IMR-90 (cell line): ENCODE results near the gene PSMD12. TPM values are rescaled to one million over a fixed set of nuclear protein-coding genes. Genes with fewer than 3 reads are reported as not detected.

Experiments
- ATAC-seq: fragments of 200-7000 bp; cut with Tn5 transposase; 2 replicates; pipeline ENCODE4 v1.9.1; 2020; ENCODE audit warnings: low read depth, mild to moderate bottlenecking, moderate library complexity
- BruUV-seq: library from RNA; stranded (reverse); fragments of 400-500 nt; replicated peaks from 2 replicates; lab custom pipeline; 2021; lab: Mats Ljungman, UMichigan
- CTCF ChIA-PET: fragments of 300-600 bp; formaldehyde crosslinking; extraction: SDS; loops from one replicate; lab custom pipeline; 2021; ENCODE audit warnings: antibody characterized with exemption; lab: Yijun Ruan, JAX
- POLR2A ChIA-PET: fragments of 300-600 bp; sonication (Branson Sonifier 250); formaldehyde crosslinking; loops from one replicate; lab custom pipeline; 2022; ENCODE audit warnings: antibody characterized with exemption; ENCODE audit not compliant: unreplicated experiment; lab: Charles Lee
- DNase-seq: peaks from one replicate; pipeline ENCODE4 v3.0.0; 2013
- H2AFZ ChIP-seq: replicated peaks from 2 replicates; pipeline ENCODE3; 2013; ENCODE audit warnings: low read length, mild to moderate bottlenecking; ENCODE audit not compliant: poor library complexity
- H2AK5ac ChIP-seq: 2 replicates; pipeline ENCODE4 v1.6.1; 2013; ENCODE audit warnings: low read depth, low read length, inconsistent platforms
- H2AK9ac ChIP-seq: replicated peaks from 2 replicates; pipeline ENCODE3; 2013; ENCODE audit warnings: mild to moderate bottlenecking, low read depth, low read length, moderate library complexity; ENCODE audit not compliant: poor library complexity
- H2BK120ac ChIP-seq: 2 replicates; pipeline ENCODE4 v1.6.1; 2013; ENCODE audit warnings: low read depth, low read length, inconsistent platforms
- H2BK15ac ChIP-seq: 3 replicates; pipeline ENCODE4 v1.6.1; 2013; ENCODE audit warnings: low read depth, low read length, inconsistent platforms
- H2BK20ac ChIP-seq: 2 replicates; pipeline ENCODE4 v1.6.1; 2013; ENCODE audit warnings: low read depth, mild to moderate bottlenecking, inconsistent platforms, low read length, moderate library complexity
- H2BK5ac ChIP-seq: 2 replicates; pipeline ENCODE4 v1.6.1; 2013; ENCODE audit warnings: mild to moderate bottlenecking, low read depth, low read length, inconsistent platforms; ENCODE audit not compliant: poor library complexity, severe bottlenecking
- H3K14ac ChIP-seq: replicated peaks from 2 replicates; pipeline ENCODE4 v1.6.1; 2013; ENCODE audit warnings: low read depth, low read length, inconsistent platforms
- H3K18ac ChIP-seq: 2 replicates; pipeline ENCODE4 v1.6.1; 2013; ENCODE audit warnings: low read depth, low read length, control low read depth
- H3K23ac ChIP-seq: 2 replicates; pipeline ENCODE4 v1.6.1; 2013; ENCODE audit warnings: low read depth, low read length, inconsistent platforms
- H3K27ac ChIP-seq: 2 replicates; pipeline ENCODE4 v1.5.1; 2013; ENCODE audit warnings: mild to moderate bottlenecking, control low read depth, low read length; ENCODE audit not compliant: insufficient read depth
- H3K27me3 ChIP-seq: 2 replicates; pipeline ENCODE4 v1.6.1; 2013; ENCODE audit warnings: low read length; ENCODE audit not compliant: control insufficient read depth, insufficient read depth
- H3K36me3 ChIP-seq: 2 replicates; pipeline ENCODE4 v1.6.1; 2013; ENCODE audit warnings: low read length, mixed read lengths; ENCODE audit not compliant: control insufficient read depth, insufficient read depth
- H3K4ac ChIP-seq: 2 replicates; pipeline ENCODE4 v1.6.1; 2013; ENCODE audit warnings: low read depth, low read length, inconsistent platforms
- H3K4me1 ChIP-seq: 2 replicates; pipeline ENCODE4 v1.6.1; 2013; ENCODE audit warnings: low read length, mixed read lengths; ENCODE audit not compliant: control insufficient read depth, insufficient read depth
- H3K4me2 ChIP-seq: 2 replicates; pipeline ENCODE4 v1.6.1; 2013; ENCODE audit warnings: low read depth, mild to moderate bottlenecking, control low read depth, low read length, moderate library complexity
- H3K4me3 ChIP-seq: 2 replicates; pipeline ENCODE4 v1.5.1; 2013; ENCODE audit warnings: low read depth, mild to moderate bottlenecking, control low read depth, low read length, moderate library complexity; ENCODE audit not compliant: insufficient read depth
- H3K56ac ChIP-seq: 2 replicates; pipeline ENCODE4 v1.6.1; 2013; ENCODE audit warnings: low read length, inconsistent platforms; ENCODE audit not compliant: insufficient read depth; ENCODE audit errors: extremely low read depth
- H3K79me1 ChIP-seq, 2 experiments: 2 replicates each; pipeline ENCODE4 v1.6.1; 2013; ENCODE audit warnings: low read length in 2 of 2, inconsistent platforms in 1 of 2, low read depth in 1 of 2
- H3K9ac ChIP-seq: 2 replicates; pipeline ENCODE4 v1.6.1; 2013; ENCODE audit warnings: low read depth, low read length, control low read depth
- H3K9me1 ChIP-seq: 2 replicates; pipeline ENCODE4 v1.6.1; 2013; ENCODE audit warnings: low read length, inconsistent platforms; ENCODE audit not compliant: insufficient read depth
- H3K9me3 ChIP-seq: 2 replicates; pipeline ENCODE4 v1.6.1; 2013; ENCODE audit warnings: low read length; ENCODE audit not compliant: control insufficient read depth, insufficient read depth
- H4K20me1 ChIP-seq: 2 replicates; pipeline ENCODE4 v1.6.1; 2013; ENCODE audit warnings: low read length, inconsistent platforms; ENCODE audit not compliant: insufficient read depth
- H4K5ac ChIP-seq: 2 replicates; pipeline ENCODE4 v1.6.1; 2013; ENCODE audit warnings: mild to moderate bottlenecking, low read depth, low read length, control low read depth
- H4K8ac ChIP-seq, 2 experiments: 2 replicates each; pipeline ENCODE4 v1.6.1; 2013; ENCODE audit warnings: low read depth in 2 of 2, low read length in 2 of 2, control low read depth in 1 of 2, inconsistent platforms in 1 of 2
- H4K91ac ChIP-seq: 2 replicates; pipeline ENCODE4 v1.6.1; 2013; ENCODE audit warnings: low read depth, low read length, inconsistent platforms; ENCODE audit not compliant: insufficient read depth
- BHLHE40 ChIP-seq: fragments of 150-350 bp; IDR thresholded peaks from 2 replicates; pipeline ENCODE4 v1.6.1; 2016; ENCODE audit warnings: mild to moderate bottlenecking, low read depth, low read length
- CEBPB ChIP-seq: IDR thresholded peaks from 2 replicates; pipeline ENCODE4 v1.6.1; 2012; ENCODE audit warnings: low read depth, low read length, improper control_type of control experiment
- CHD1 ChIP-seq: IDR thresholded peaks from 2 replicates; pipeline ENCODE4 v1.6.1; 2012; ENCODE audit warnings: low read depth, low read length, improper control_type of control experiment
- MAFK ChIP-seq: IDR thresholded peaks from 2 replicates; pipeline ENCODE4 v1.6.1; 2012; ENCODE audit warnings: low read depth, low read length, improper control_type of control experiment
- MAZ ChIP-seq: IDR thresholded peaks from 2 replicates; pipeline ENCODE4 v1.6.1; 2012; ENCODE audit warnings: low read depth, mild to moderate bottlenecking, low read length, improper control_type of control experiment, moderate library complexity, borderline replicate concordance
- MXI1 ChIP-seq: IDR thresholded peaks from 2 replicates; pipeline ENCODE4 v1.6.1; 2012; ENCODE audit warnings: low read depth, mild to moderate bottlenecking, low read length, moderate library complexity, borderline replicate concordance
- NFE2L2 ChIP-seq: fragments of 150-350 bp; IDR thresholded peaks from 2 replicates; pipeline ENCODE4 v1.6.1; 2016; ENCODE audit warnings: low read depth, mild to moderate bottlenecking, low read length
- POLR2A ChIP-seq: IDR thresholded peaks from 2 replicates; pipeline ENCODE4 v1.6.1; 2012; ENCODE audit warnings: mild to moderate bottlenecking, low read depth, low read length
- RAD21 ChIP-seq: IDR thresholded peaks from 2 replicates; pipeline ENCODE4 v1.6.1; 2012; ENCODE audit warnings: low read length, improper control_type of control experiment
- RCOR1 ChIP-seq: IDR thresholded peaks from 2 replicates; pipeline ENCODE4 v1.6.1; 2012; ENCODE audit warnings: mild to moderate bottlenecking, low read length, improper control_type of control experiment; ENCODE audit not compliant: insufficient replicate concordance
- SMC3 ChIP-seq: fragments of 150-350 bp; IDR thresholded peaks from 2 replicates; pipeline ENCODE4 v1.6.1; 2016; ENCODE audit warnings: low read depth, mild to moderate bottlenecking, antibody characterized with exemption, low read length, moderate library complexity
- WGBS, 2 experiments: methylation state at CpG; one replicate each; pipeline versions ENCODE4 v1.1.5 to v1.1.7; 2013; ENCODE audit warnings: missing lambda C conversion rate in 2 of 2; ENCODE audit not compliant: insufficient read length in 1 of 2; ENCODE audit errors: extremely low coverage in 2 of 2; 5-methylcytosine and 5-hydroxymethylcytosine counted together
- dilution Hi-C: fragments of 300-500 bp; cut with HindIII; formaldehyde crosslinking; loops from one replicate; pipeline ENCODE4 v1.14.3; 2018; ENCODE audit warnings: low sequenced_read_pairs; ENCODE audit not compliant: unreplicated experiment
- in situ Hi-C: fragments of 300-500 bp; cut with MboI; formaldehyde crosslinking; loops from 3 replicates; pipeline ENCODE4 v1.14.3; 2019; ENCODE audit warnings: low sequenced_read_pairs, inconsistent platforms, mixed read lengths
- intact Hi-C: fragments of 100-400 bp; cut with micrococcal nuclease; formaldehyde crosslinking; loops from 2 replicates; pipeline ENCODE4 v1.10.0; 2022
- polyA plus RNA-seq, 3 experiments: library from polyadenylated mRNA; depleted of rRNA; stranded (reverse); fragments of >200 nt; gene quantifications; 2 replicates each; pipeline ENCODE4 v1.2.3, GENCODE V29; 2012; ENCODE audit warnings: low replicate concordance in 1 of 3
- total RNA-seq: library from RNA; depleted of rRNA; stranded (reverse); fragments of >200 nt; gene quantifications from 2 replicates; pipeline ENCODE4 v1.2.3, GENCODE V29; 2012
- TF ChIP-seq, protein P1 (sequence below): fragments of 150-350 bp; IDR thresholded peaks from 2 replicates; pipeline ENCODE4 v1.6.1; 2017; ENCODE audit warnings: mild to moderate bottlenecking, antibody characterized with exemption, low read length, low read depth
- TF ChIP-seq, protein P2 (sequence below): fragments of 150-350 bp; IDR thresholded peaks from 2 replicates; pipeline ENCODE4 v1.6.1; 2016; ENCODE audit warnings: low read depth, mild to moderate bottlenecking, low read length, moderate library complexity, borderline replicate concordance

PSMD12 gene
- total and polyA plus RNA-seq, 2 of the 4 experiments (the other 2 are of a cell fraction): 17.9 to 39.7 TPM

DNA sequence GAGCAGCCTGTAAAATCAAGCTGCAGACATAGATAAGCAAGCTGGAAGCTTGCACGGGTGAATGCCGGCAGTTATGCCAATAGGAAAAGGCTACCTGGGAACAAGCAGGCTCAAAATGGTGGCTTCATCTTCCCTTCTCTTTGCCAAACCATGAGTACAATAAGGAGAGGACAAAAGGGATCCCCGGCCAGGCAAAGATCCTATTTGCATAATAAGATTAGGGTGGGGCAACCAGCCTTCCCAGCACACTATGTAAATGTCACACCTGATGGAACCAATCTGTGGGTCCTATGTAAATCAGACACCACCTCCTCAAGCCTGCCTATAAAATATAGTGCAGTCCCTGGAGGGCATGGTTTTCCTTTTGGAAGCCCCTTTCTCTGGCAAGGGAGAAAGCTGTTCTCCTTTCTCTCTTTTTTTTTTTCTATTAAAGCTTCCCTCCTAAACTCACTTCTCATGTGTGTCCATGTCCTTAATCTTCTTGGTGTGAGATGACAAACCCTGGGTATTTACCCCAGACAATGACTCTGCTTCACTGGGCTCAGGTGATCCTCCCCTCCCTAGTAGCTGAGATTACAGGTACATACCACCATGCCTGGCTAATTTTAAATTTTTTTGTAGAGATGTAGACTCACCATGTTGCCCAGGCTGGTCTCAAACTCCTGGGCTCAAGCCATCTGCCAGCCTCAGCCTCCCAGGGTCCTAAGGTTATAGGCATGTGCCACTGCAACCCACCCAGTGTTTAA, 44.2 kb downstream of the PSMD12 start:
- intact Hi-C loops (no loop called here), in situ Hi-C loops (no loop called here), dilution Hi-C loops (no loop called here)
- ATAC-seq (no peak), DNase-seq (no peak)
- Histone ChIP-seq H3K56ac (no peak overlapping the region), H3K9ac (no peak overlapping the region), H3K4me2 (no peak overlapping the region), H3K23ac (no peak overlapping the region), H3K4me3 (no peak overlapping the region), H3K36me3 (no peaks in the 10 kb centered on the region), H4K91ac (no peak overlapping the region), H3K27me3 (no peaks in the 10 kb centered on the region; the same call in 1 of the 2 replicates), H2AFZ (no peak overlapping the region), H4K5ac (no peak overlapping the region), H3K18ac (no peak overlapping the region), H4K8ac (no peak overlapping the region), H3K4me1 (no peaks in the 10 kb centered on the region), H3K27ac (no peak overlapping the region), H3K9me3 (no peaks in the 10 kb centered on the region), H2BK20ac (no peak overlapping the region), H3K9me1 (no peaks in the 10 kb centered on the region; the same call in 1 of the 2 replicates), H2AK9ac (no peak overlapping the region), H3K14ac (no peak overlapping the region), H2AK5ac (no peak overlapping the region), H2BK120ac (no peak overlapping the region), H2BK15ac (no peak overlapping the region), H4K20me1 (no peaks in the 10 kb centered on the region), H3K79me1 (no peaks in the 10 kb centered on the region), H2BK5ac (no peak overlapping the region), H3K4ac (no peak overlapping the region)
- TF ChIP-seq SMC3 (no peak), CHD1 (no peak), BHLHE40 (no peak), NFE2L2 (no peak), MAZ (no peak), MXI1 (no peak), POLR2A (no peak), RAD21 (no peak), RCOR1 (no peak), MAFK (no peak), CEBPB (no peak)
- TF ChIP-seq, protein P1, sequence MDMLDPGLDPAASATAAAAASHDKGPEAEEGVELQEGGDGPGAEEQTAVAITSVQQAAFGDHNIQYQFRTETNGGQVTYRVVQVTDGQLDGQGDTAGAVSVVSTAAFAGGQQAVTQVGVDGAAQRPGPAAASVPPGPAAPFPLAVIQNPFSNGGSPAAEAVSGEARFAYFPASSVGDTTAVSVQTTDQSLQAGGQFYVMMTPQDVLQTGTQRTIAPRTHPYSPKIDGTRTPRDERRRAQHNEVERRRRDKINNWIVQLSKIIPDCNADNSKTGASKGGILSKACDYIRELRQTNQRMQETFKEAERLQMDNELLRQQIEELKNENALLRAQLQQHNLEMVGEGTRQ: no peak
- TF ChIP-seq, protein P2, sequence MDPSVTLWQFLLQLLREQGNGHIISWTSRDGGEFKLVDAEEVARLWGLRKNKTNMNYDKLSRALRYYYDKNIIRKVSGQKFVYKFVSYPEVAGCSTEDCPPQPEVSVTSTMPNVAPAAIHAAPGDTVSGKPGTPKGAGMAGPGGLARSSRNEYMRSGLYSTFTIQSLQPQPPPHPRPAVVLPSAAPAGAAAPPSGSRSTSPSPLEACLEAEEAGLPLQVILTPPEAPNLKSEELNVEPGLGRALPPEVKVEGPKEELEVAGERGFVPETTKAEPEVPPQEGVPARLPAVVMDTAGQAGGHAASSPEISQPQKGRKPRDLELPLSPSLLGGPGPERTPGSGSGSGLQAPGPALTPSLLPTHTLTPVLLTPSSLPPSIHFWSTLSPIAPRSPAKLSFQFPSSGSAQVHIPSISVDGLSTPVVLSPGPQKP: no peak
- CTCF ChIA-PET: interaction anchor here (0.6 to 0.7 kb wide), 3 partner anchors 11 to 17 kb away, joined by 3 read pairs; no protein-coding TSS in a partner anchor
- no CpG with 5 or more reads among the region's 3 CpGs for WGBS, 2 experiments
- BruUV-seq: no TSS peak
- POLR2A ChIA-PET: no interaction called here
